Renal pelvis (tissue), 4 donors: Measurements from ENCODE around the gene FILIP1. TPM values are rescaled to one million over a fixed set of nuclear protein-coding genes. Genes with fewer than 3 reads are reported as not detected.
A peak's percentile ranks its signal among the peaks of the same experiment; 100 is the strongest.

ENCODE experiments used
- DNase-seq: peaks from one replicate; pipeline ENCODE4 v3.0.0-alpha.2; 2013
- polyA plus RNA-seq, 3 donors: library from polyadenylated mRNA; unstranded; fragments of 120-200 nt; gene quantifications; one replicate each; pipeline ENCODE4 v1.2.1, GENCODE V29; 2013; ENCODE audit not compliant: insufficient read length in 3 of 3

Gene FILIP1
- polyA plus RNA-seq, 3 donors, result 2.0 to 2.9 (median 2.2) TPM

GRCh38 chr6:75344021-75344420, 149.6 kb downstream of the FILIP1 start:
- no peak for DNase-seq

GRCh38 chr6:75337835-75338580, 155.6 kb downstream of the FILIP1 start:
- no peak for DNase-seq

GRCh38 chr6:75334266-75335040, 159.1 kb downstream of the FILIP1 start:
- DNase-seq, result peak; percentile 31

GRCh38 chr6:75333676-75334200, 159.9 kb downstream of the FILIP1 start:
- DNase-seq, result no peak

GRCh38 chr6:75331151-75331550, 162.4 kb downstream of the FILIP1 start:
- DNase-seq, result no peak

GRCh38 chr6:75329703-75330102, 163.9 kb downstream of the FILIP1 start:
- DNase-seq, result no peak

GRCh38 chr6:75327807-75328206, 165.8 kb downstream of the FILIP1 start:
- no peak for DNase-seq

- DNase-seq, result no peak
Observed at GRCh38 chr6:75326557-75327258, 166.9 kb downstream of the FILIP1 start.

GRCh38 chr6:75318900-75319299, 174.7 kb downstream of the FILIP1 start:
- DNase-seq, result no peak

- DNase-seq, result peak; percentile 22
Observed at GRCh38 chr6:75317503-75318206, 175.9 kb downstream of the FILIP1 start.

GRCh38 chr6:75315978-75316377, 177.6 kb downstream of the FILIP1 start:
- DNase-seq, result no peak

- DNase-seq, result no peak
Observed at GRCh38 chr6:75308250-75308988, 185.2 kb downstream of the FILIP1 start.

GRCh38 chr6:75307364-75308004, 186.1 kb downstream of the FILIP1 start:
- DNase-seq, result no peak

- DNase-seq, result no peak
Observed at GRCh38 chr6:75306064-75306463, 187.5 kb downstream of the FILIP1 start.

GRCh38 chr6:75305573-75305972, 188.0 kb downstream of the FILIP1 start:
- DNase-seq, result no peak

GRCh38 chr6:75302280-75302679, 191.3 kb downstream of the FILIP1 start:
- DNase-seq, result no peak

- no peak for DNase-seq
Observed at GRCh38 chr6:75301537-75301936, 192.1 kb downstream of the FILIP1 start.

- DNase-seq, result no peak
Observed at GRCh38 chr6:75301088-75301487, 192.5 kb downstream of the FILIP1 start.

GRCh38 chr6:75300531-75300855, 193.1 kb downstream of the FILIP1 start:
- no peak for DNase-seq

- DNase-seq, result no peak
Observed at GRCh38 chr6:75299801-75300530, 193.6 kb downstream of the FILIP1 start.
